ENCODE data around the gene ARID1B. TPM values are rescaled to one million over a fixed set of nuclear protein-coding genes. Genes with fewer than 3 reads are reported as not detected.

ARID1B gene
- total and polyA plus RNA-seq, 11 donors, result 15.3 to 76.1 (median 40.7) TPM

DNA sequence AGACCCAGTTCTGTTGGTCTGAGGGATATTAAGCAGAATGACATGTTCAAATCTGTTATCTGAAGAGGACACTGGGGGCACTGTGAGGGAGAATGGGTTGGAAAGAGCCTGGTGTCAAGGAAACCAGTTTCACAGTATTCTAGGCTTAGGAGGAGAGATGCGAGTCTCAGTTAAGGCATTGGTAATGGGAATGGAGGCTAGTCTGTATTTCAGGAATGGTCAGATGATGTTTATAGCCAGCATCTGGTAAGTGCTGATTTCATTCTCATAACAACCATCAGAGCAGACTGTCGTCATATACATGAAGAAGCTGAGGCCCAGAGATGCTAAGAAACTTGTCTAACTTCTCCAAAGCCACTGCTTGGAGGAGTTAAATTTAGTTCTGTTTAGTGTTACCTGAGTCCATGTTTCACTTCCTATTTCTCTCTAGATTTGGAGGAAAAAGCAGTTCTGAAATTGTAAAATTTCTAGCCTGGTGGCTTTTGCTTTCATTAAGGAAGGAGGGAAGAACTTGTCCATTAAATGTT, 242.0 kb downstream of the ARID1B start:
- TF ChIP-seq POLR2A (IDR thresholded peaks at IDR 0.05), result no peak
- TF ChIP-seq, protein P1, sequence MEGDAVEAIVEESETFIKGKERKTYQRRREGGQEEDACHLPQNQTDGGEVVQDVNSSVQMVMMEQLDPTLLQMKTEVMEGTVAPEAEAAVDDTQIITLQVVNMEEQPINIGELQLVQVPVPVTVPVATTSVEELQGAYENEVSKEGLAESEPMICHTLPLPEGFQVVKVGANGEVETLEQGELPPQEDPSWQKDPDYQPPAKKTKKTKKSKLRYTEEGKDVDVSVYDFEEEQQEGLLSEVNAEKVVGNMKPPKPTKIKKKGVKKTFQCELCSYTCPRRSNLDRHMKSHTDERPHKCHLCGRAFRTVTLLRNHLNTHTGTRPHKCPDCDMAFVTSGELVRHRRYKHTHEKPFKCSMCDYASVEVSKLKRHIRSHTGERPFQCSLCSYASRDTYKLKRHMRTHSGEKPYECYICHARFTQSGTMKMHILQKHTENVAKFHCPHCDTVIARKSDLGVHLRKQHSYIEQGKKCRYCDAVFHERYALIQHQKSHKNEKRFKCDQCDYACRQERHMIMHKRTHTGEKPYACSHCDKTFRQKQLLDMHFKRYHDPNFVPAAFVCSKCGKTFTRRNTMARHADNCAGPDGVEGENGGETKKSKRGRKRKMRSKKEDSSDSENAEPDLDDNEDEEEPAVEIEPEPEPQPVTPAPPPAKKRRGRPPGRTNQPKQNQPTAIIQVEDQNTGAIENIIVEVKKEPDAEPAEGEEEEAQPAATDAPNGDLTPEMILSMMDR (IDR thresholded peaks at IDR 0.05), result no peak

DNA sequence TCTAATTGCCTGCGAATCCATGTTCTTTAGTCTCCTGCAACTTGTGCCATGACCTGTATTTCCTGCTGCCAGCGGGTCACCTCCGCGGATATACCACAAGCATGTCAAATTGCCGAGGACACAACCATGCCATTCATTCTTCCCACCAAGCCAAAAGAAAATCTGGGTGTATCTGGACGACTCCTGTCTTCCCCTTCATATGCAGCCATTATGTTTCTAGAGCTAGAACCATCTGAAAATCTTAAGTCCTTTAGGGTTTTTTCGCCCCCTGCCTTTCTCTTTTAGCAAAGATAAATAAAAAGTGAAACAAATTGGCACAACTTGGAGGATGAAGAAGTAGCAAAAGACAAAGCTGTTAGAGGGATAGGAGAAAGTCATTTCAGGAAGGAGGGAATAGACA, 242.6 kb downstream of the ARID1B start:
- Histone ChIP-seq H3K4me3 (peak overlapping the region in 2 of 12 donors; percentile 4 to 85), H3K4me1 (peaks cover 0 to 65% (median 38%) of the 10 kb centered on the region in 12 donors), H3K36me3 (no peaks in the 10 kb centered on the region), H3K27ac (peak overlapping the region in 4 of 12 donors; percentile 99 to 100 (median 100)), H3K27me3 (no peaks in the 10 kb centered on the region), H3K9me3 (no peaks in the 10 kb centered on the region)
- no peak for TF ChIP-seq POLR2A (IDR thresholded peaks at IDR 0.05)
- TF ChIP-seq, protein P1 (IDR thresholded peaks at IDR 0.05), result no peak
- DNase-seq (no peak), ATAC-seq (no peak)
- WGBS, 4 donors, result 72 to 76% (median 73%) methylated on average over 7 of the region's 7 CpGs
- intact Hi-C loops (cut with DNase I), result loop anchor here (2.0 to 10.0 kb wide), 17 partner anchors 62 to 457 kb away; partner anchors contain the start of gene ARID1B (in 5 of the 10)

More for the DNA sequence above, 242.0 kb downstream of the ARID1B start:
- no peaks in the 10 kb centered on the region for H3K9me3 ChIP-seq
- H3K4me3 ChIP-seq, result peak overlapping the region in 1 of 12 donors; percentile 4
- DNase-seq (no peak), ATAC-seq (no peak)
- 82 to 91% (median 86%) methylated on average over 2 of the region's 2 CpGs for WGBS, 4 donors
- peaks cover 0 to 69% (median 41%) of the 10 kb centered on the region in 12 donors for H3K4me1 ChIP-seq
- H3K27ac ChIP-seq, result peak overlapping the region in 2 of 12 donors; percentile 99 to 100
- H3K36me3 ChIP-seq, result no peaks in the 10 kb centered on the region
- intact Hi-C loops (cut with DNase I), result loop anchor here in 4 of 10 donors (5.0 to 10.0 kb wide), 5 partner anchors 62 to 454 kb away; no protein-coding TSS in a partner anchor
- no peaks in the 10 kb centered on the region for H3K27me3 ChIP-seq

DNA sequence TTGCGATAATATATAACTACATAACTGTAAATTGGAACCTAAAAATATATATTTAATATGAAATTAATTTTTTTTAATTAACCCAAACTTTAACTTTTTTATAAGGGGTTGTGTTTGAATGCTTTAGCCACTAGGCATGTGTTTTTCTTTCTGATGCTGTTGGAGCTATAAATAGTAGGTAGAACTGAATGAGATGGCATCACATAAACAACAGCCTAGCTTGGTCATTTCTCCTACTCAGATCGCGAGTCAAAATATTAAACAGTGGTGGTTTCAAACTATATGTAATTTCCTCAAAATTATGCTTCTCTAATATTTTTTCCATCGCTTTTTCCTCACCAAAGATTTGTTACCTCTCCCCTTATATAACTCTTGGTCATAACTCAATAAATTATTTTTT, 243.2 kb downstream of the ARID1B start:
- DNase-seq (no peak), ATAC-seq (no peak)
- intact Hi-C loops (cut with DNase I), result loop anchor here (2.0 to 10.0 kb wide), 14 partner anchors 68 to 458 kb away; partner anchors contain the start of gene ARID1B (in 5 of the 10)
- Histone ChIP-seq H3K36me3 (no peaks in the 10 kb centered on the region), H3K4me3 (peak overlapping the region; percentile 53 to 96 (median 82)), H3K27ac (peak overlapping the region; percentile 95 to 100 (median 99)), H3K27me3 (no peaks in the 10 kb centered on the region), H3K4me1 (peaks cover 0 to 60% (median 38%) of the 10 kb centered on the region in 12 donors), H3K9me3 (peaks cover 0 to 4% (median 0%) of the 10 kb centered on the region in 12 donors)
- TF ChIP-seq, protein P1 (IDR thresholded peaks at IDR 0.05), result no peak
- TF ChIP-seq POLR2A (IDR thresholded peaks at IDR 0.05), result no peak
- WGBS, 4 donors, result 28 to 37% (median 36%) methylated on average over 4 of the region's 4 CpGs

DNA sequence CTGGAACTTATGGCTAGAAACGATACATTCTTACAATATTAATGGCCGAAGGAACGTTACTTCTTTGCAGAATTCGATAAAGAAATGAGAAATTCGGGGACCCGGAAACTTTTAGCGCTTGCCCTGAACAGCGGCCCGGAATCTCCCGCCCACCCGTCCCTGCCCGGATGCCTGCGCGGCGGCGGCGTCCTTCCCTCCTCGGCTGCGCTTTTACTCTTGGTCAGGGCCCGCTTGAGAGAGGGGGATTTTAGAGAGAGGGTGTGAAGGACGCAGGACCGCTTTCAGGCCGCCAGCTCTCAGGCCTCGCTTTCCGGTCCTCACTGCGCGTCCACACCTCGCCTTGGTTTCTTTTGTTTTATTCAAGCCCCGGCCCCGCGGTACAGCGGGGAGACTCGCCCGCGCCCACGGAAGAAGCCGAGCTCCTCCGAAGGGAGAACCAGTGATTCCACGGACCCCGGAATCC, 243.7 kb downstream of the ARID1B start:
- no peak for TF ChIP-seq POLR2A (IDR thresholded peaks at IDR 0.05)
- TF ChIP-seq, protein P1 (IDR thresholded peaks at IDR 0.05), result no peak
- WGBS, 4 donors, result 0% methylated on average over 31 to 40 of the region's 40 CpGs
- H3K9me3 ChIP-seq, result peaks cover 0 to 9% (median 0%) of the 10 kb centered on the region in 12 donors
- DNase-seq (peak in 4 of 5 donors; percentile 65 to 73 (median 68)), ATAC-seq (peak; percentile 11 to 58 (median 46))
- peaks cover 0 to 56% (median 35%) of the 10 kb centered on the region in 12 donors for H3K4me1 ChIP-seq
- intact Hi-C loops (cut with DNase I), result loop anchor here (1.0 to 10.0 kb wide), 15 partner anchors 69 to 459 kb away; partner anchors contain the start of gene ARID1B (in 5 of the 10)
- peak overlapping the region; percentile 53 to 96 (median 82) for H3K4me3 ChIP-seq
- H3K27ac ChIP-seq, result peak overlapping the region; percentile 95 to 100 (median 99)
- no peaks in the 10 kb centered on the region for H3K36me3 ChIP-seq
- H3K27me3 ChIP-seq, result no peaks in the 10 kb centered on the region
